H1 (cell line): ENCODE data around the gene TMEM108. TPM values are rescaled to one million over a fixed set of nuclear protein-coding genes. Genes with fewer than 3 reads are reported as not detected.

Experiments used
- CTCF ChIA-PET: fragments of 300-600 bp; sonication (Branson Sonifier 250); formaldehyde crosslinking; loops from one replicate; lab custom pipeline; 2021; ENCODE audit not compliant: partially characterized antibody; lab: Charles Lee
- POLR2A ChIA-PET: fragments of 300-600 bp; sonication (Branson Sonifier 250); formaldehyde crosslinking; loops from one replicate; lab custom pipeline; 2021; ENCODE audit warnings: inconsistent platforms; ENCODE audit not compliant: partially characterized antibody; lab: Charles Lee
- DNase-seq, 2 experiments: peaks; one replicate each; pipeline versions ENCODE4 v3.0.0 to v3.0.0-alpha.2; 2010 to 2022; ENCODE audit warnings: low spot score in 2 of 2, low read depth in 1 of 2, mixed read lengths in 1 of 2
- FAIRE-seq: peaks from 2 replicates; lab custom pipeline; 2011; peaks lifted over from hg19 to GRCh38; lab: Jason Lieb, UNC
- H2AFZ ChIP-seq: 2 replicates; pipeline ENCODE4 v1.8.1; 2012; ENCODE audit warnings: low read length, inconsistent platforms
- H2AK5ac ChIP-seq: 2 replicates; pipeline ENCODE4 v1.6.1; 2013; ENCODE audit warnings: low read depth, low read length
- H2BK120ac ChIP-seq: replicated peaks from 2 replicates; pipeline ENCODE3; 2013; ENCODE audit warnings: low read depth, low read length, inconsistent platforms
- H2BK12ac ChIP-seq: 2 replicates; pipeline ENCODE4 v1.6.1; 2013; ENCODE audit warnings: low read depth, low read length
- H2BK15ac ChIP-seq: 2 replicates; pipeline ENCODE4 v1.6.1; 2013; ENCODE audit warnings: low read length
- H2BK20ac ChIP-seq: 2 replicates; pipeline ENCODE4 v1.6.1; 2013; ENCODE audit warnings: low read length
- H2BK5ac ChIP-seq: 2 replicates; pipeline ENCODE4 v1.6.1; 2013; ENCODE audit warnings: low read depth, low read length
- H3K14ac ChIP-seq: 2 replicates; pipeline ENCODE4 v1.6.1; 2013; ENCODE audit warnings: inconsistent platforms; ENCODE audit not compliant: insufficient read length
- H3K18ac ChIP-seq: 2 replicates; pipeline ENCODE4 v1.6.1; 2013; ENCODE audit warnings: low read length; ENCODE audit errors: extremely low read depth
- H3K23ac ChIP-seq: 2 replicates; pipeline ENCODE4 v1.6.1; 2013; ENCODE audit warnings: inconsistent platforms; ENCODE audit not compliant: insufficient read length
- H3K23me2 ChIP-seq: 2 replicates; pipeline ENCODE4 v1.6.1; 2013; ENCODE audit warnings: low read depth, low read length
- H3K27ac ChIP-seq: 2 replicates; pipeline ENCODE4 v1.6.1; 2011; ENCODE audit warnings: low read depth, low read length, inconsistent platforms
- H3K27me3 ChIP-seq, 4 experiments: replicated peaks in 1 of 4; 1 replicate in 1 of 4; 2 replicates in 3 of 4; pipeline versions ENCODE4 v1.6.1 to v1.8.1; 2011 to 2013; ENCODE audit warnings: low read length in 3 of 4, mild to moderate bottlenecking in 3 of 4, inconsistent platforms in 2 of 4, mixed read lengths in 2 of 4, moderate library complexity in 1 of 4; ENCODE audit not compliant: control insufficient read depth in 3 of 4, insufficient read depth in 3 of 4; ENCODE audit errors: extremely low read depth in 1 of 4
- H3K36me3 ChIP-seq, 4 experiments: 2 replicates each; pipeline versions ENCODE4 v1.6.1 to v1.8.1; 2011 to 2013; ENCODE audit warnings: mild to moderate bottlenecking in 4 of 4, low read length in 3 of 4, moderate library complexity in 2 of 4, control low read depth in 1 of 4, inconsistent platforms in 1 of 4; ENCODE audit not compliant: insufficient read depth in 4 of 4, control insufficient read depth in 2 of 4
- H3K4ac ChIP-seq: replicated peaks from 2 replicates; pipeline ENCODE3; 2013; ENCODE audit warnings: low read length, low read depth, mixed read lengths, inconsistent platforms; ENCODE audit not compliant: insufficient read length
- H3K4me1 ChIP-seq, 4 experiments: replicated peaks in 1 of 4; 1 replicate in 1 of 4; 2 replicates in 3 of 4; pipeline versions ENCODE4 v1.6.1 to v1.8.1; 2011 to 2013; ENCODE audit warnings: low read length in 3 of 4, inconsistent platforms in 2 of 4, mixed read lengths in 1 of 4; ENCODE audit not compliant: insufficient read depth in 4 of 4, control insufficient read depth in 3 of 4
- H3K4me2 ChIP-seq, 2 experiments: 2 replicates each; pipeline versions ENCODE4 v1.6.1 to v1.8.1; 2011 to 2013; ENCODE audit warnings: low read depth in 2 of 2, low read length in 2 of 2, control low read depth in 1 of 2, inconsistent platforms in 1 of 2, mild to moderate bottlenecking in 1 of 2; ENCODE audit not compliant: insufficient read depth in 1 of 2
- H3K4me3 ChIP-seq, 4 experiments: fragments of 200-600, 300-600 bp in 1 of 4; sonication (generic), shearing (Covaris generic), sonication (Bioruptor Twin) in 1 of 4; 2 replicates each; pipeline versions ENCODE4 v1.5.1 to v1.8.1; 2011 to 2016; ENCODE audit warnings: low read length in 4 of 4, low read depth in 3 of 4, control low read depth in 2 of 4, inconsistent platforms in 2 of 4, mild to moderate bottlenecking in 2 of 4, mixed read lengths in 1 of 4, moderate library complexity in 1 of 4; ENCODE audit not compliant: insufficient read depth in 2 of 4; ENCODE audit errors: extremely low read depth in 1 of 4
- H3K56ac ChIP-seq: replicated peaks from 2 replicates; pipeline ENCODE3; 2013; ENCODE audit warnings: low read depth, mild to moderate bottlenecking, mixed read lengths, low read length, inconsistent platforms; ENCODE audit not compliant: insufficient read length
- H3K79me1 ChIP-seq: 2 replicates; pipeline ENCODE4 v1.6.1; 2013; ENCODE audit warnings: low read depth, low read length, control low read depth
- H3K79me2 ChIP-seq, 2 experiments: 2 replicates each; pipeline versions ENCODE4 v1.6.1 to v1.8.1; 2012 to 2013; ENCODE audit warnings: low read length in 2 of 2, mild to moderate bottlenecking in 2 of 2, inconsistent platforms in 1 of 2; ENCODE audit not compliant: insufficient read depth in 2 of 2, control insufficient read depth in 1 of 2
- H3K9ac ChIP-seq, 4 experiments: replicated peaks in 1 of 4; 1 replicate in 1 of 4; 2 replicates in 3 of 4; pipeline versions ENCODE4 v1.6.1 to v1.8.1; 2011 to 2013; ENCODE audit warnings: low read depth in 3 of 4, low read length in 3 of 4, control low read depth in 2 of 4, mild to moderate bottlenecking in 2 of 4, moderate library complexity in 2 of 4, inconsistent platforms in 1 of 4; ENCODE audit errors: extremely low read depth in 1 of 4
- H3K9me3 ChIP-seq, 2 experiments: 2 replicates each; pipeline versions ENCODE4 v1.6.1 to v1.8.1; 2012 to 2013; ENCODE audit warnings: mild to moderate bottlenecking in 2 of 2, moderate library complexity in 2 of 2, control low read depth in 1 of 2, inconsistent platforms in 1 of 2, low read depth in 1 of 2, low read length in 1 of 2, mixed read lengths in 1 of 2; ENCODE audit not compliant: insufficient read depth in 2 of 2
- H4K20me1 ChIP-seq, 2 experiments: replicated peaks in 1 of 2; 2 replicates each; pipeline versions ENCODE3 to v1.8.1; 2011 to 2013; ENCODE audit warnings: inconsistent platforms in 2 of 2, low read length in 2 of 2, mild to moderate bottlenecking in 1 of 2; ENCODE audit not compliant: insufficient read depth in 2 of 2, control insufficient read depth in 1 of 2
- H4K5ac ChIP-seq: 2 replicates; pipeline ENCODE4 v1.6.1; 2013; ENCODE audit warnings: low read length, low read depth, mixed read lengths, inconsistent platforms; ENCODE audit not compliant: insufficient read length
- H4K8ac ChIP-seq: 2 replicates; pipeline ENCODE4 v1.8.0; 2013; ENCODE audit warnings: mild to moderate bottlenecking, moderate library complexity, low read length, inconsistent platforms; ENCODE audit not compliant: insufficient read depth; ENCODE audit errors: extremely low read depth
- H4K91ac ChIP-seq: replicated peaks from 2 replicates; pipeline ENCODE3; 2013; ENCODE audit warnings: low read length, mixed read lengths, inconsistent platforms; ENCODE audit not compliant: insufficient read length
- EGR1 ChIP-seq: IDR thresholded peaks from 2 replicates; pipeline ENCODE4 v1.6.1; 2011; ENCODE audit warnings: low read depth, low read length, borderline replicate concordance
- EP300 ChIP-seq, 2 experiments: IDR thresholded peaks; 1 replicate in 1 of 2; 2 replicates in 1 of 2; pipeline ENCODE4 v1.6.1; 2011 to 2012; ENCODE audit warnings: low read depth in 2 of 2, low read length in 2 of 2, mild to moderate bottlenecking in 2 of 2, borderline replicate concordance in 1 of 2, inconsistent platforms in 1 of 2, moderate library complexity in 1 of 2
- GTF2F1 ChIP-seq: IDR thresholded peaks from 2 replicates; pipeline ENCODE4 v1.6.1; 2012; ENCODE audit warnings: low read depth, low read length, improper control_type of control experiment, borderline replicate concordance
- JUN ChIP-seq: IDR thresholded peaks from 2 replicates; pipeline ENCODE4 v1.6.1; 2011; ENCODE audit warnings: low read depth, mild to moderate bottlenecking, improper control_type of control experiment, low read length
- JUND ChIP-seq: IDR thresholded peaks from 2 replicates; pipeline ENCODE4 v1.6.1; 2011; ENCODE audit warnings: mild to moderate bottlenecking, improper control_type of control experiment, low read length
- RBBP5 ChIP-seq: IDR thresholded peaks from 2 replicates; pipeline ENCODE4 v1.7.1; 2012; ENCODE audit warnings: low read depth, mild to moderate bottlenecking, inconsistent platforms, low read length, moderate library complexity, borderline replicate concordance
- RNF2 ChIP-seq: fragments of 200-900, 300-1000 bp; sonication (generic); IDR thresholded peaks from 2 replicates; pipeline ENCODE4 v1.7.1; 2016; ENCODE audit warnings: borderline replicate concordance, low read depth, mild to moderate bottlenecking, antibody characterized with exemption, low read length; ENCODE audit not compliant: poor library complexity, severe bottlenecking; ENCODE audit errors: missing control alignments
- RXRA ChIP-seq: IDR thresholded peaks from 2 replicates; pipeline ENCODE4 v1.6.1; 2011; ENCODE audit warnings: low read depth, mild to moderate bottlenecking, low read length, moderate library complexity; ENCODE audit not compliant: insufficient read depth
- TBP ChIP-seq: IDR thresholded peaks from 2 replicates; pipeline ENCODE4 v1.6.1; 2011; ENCODE audit warnings: low read depth, low read length, improper control_type of control experiment
- TEAD4 ChIP-seq: IDR thresholded peaks from 2 replicates; pipeline ENCODE4 v1.6.1; 2012; ENCODE audit warnings: low read depth, low read length, inconsistent platforms, mixed read lengths
- USF2 ChIP-seq: IDR thresholded peaks from 2 replicates; pipeline ENCODE4 v1.6.1; 2011; ENCODE audit warnings: low read length, improper control_type of control experiment
- ZNF274 ChIP-seq: IDR thresholded peaks from 2 replicates; pipeline ENCODE4 v1.7.0; 2012; ENCODE audit warnings: low read length, borderline replicate concordance; ENCODE audit errors: extremely low read depth
- WGBS, 2 experiments: shearing (Covaris generic) in 1 of 2; methylation state at CpG; one replicate each; pipeline versions ENCODE4 v1.1.6 to v1.1.7; 2013 to 2015; ENCODE audit warnings: low lambda C conversion rate in 2 of 2, mixed read lengths in 2 of 2, inconsistent platforms in 1 of 2, low coverage in 1 of 2, missing lambda C conversion rate in 1 of 2; ENCODE audit not compliant: insufficient replicate concordance in 2 of 2, insufficient coverage in 1 of 2, insufficient read length in 1 of 2; ENCODE audit errors: extremely low coverage in 1 of 2, missing lambda C conversion rate in 1 of 2; 5-methylcytosine and 5-hydroxymethylcytosine counted together
- polyA plus RNA-seq, 7 experiments: library from polyadenylated mRNA; depleted of rRNA in 3 of 7; stranded (reverse) in 5 of 7; unstranded in 2 of 7; fragments of >200 nt in 5 of 7; fragments of 200-250 nt in 2 of 7; gene quantifications; 1 replicate in 5 of 7; 2 replicates in 1 of 7; 4 replicates in 1 of 7; pipeline versions ENCODE4 v1.2.1 to v1.2.3, GENCODE V29; 2011 to 2013; ENCODE audit warnings: missing spikeins in 2 of 7, mixed read lengths in 2 of 7
- total RNA-seq: library from RNA; stranded (reverse); fragmentation: NEBNext Ultra II Directional; extraction: Animal tissue kit (Norgen Biotek cat#: 25700); gene quantifications from 2 replicates; pipeline ENCODE4 v1.2.1, GENCODE V29; 2021

TMEM108 gene
- total and polyA plus RNA-seq, 2 of the 8 experiments (the other 6 are each of a cell fraction or from before 2014, with no cell fraction given), result 14.3 to 16.2 TPM

GRCh38 chr3:133383175-133383574 is 345.0 kb downstream of the TMEM108 start:
- H3K4me2 ChIP-seq, result no peak overlapping the region
- no peak overlapping the region for H3K27ac ChIP-seq
- FAIRE-seq (no peak), DNase-seq (no peak)
- no peak overlapping the region for H3K56ac ChIP-seq
- no peak overlapping the region for H2BK20ac ChIP-seq
- no peak overlapping the region for H2BK5ac ChIP-seq
- H2BK120ac ChIP-seq, result no peak overlapping the region
- H3K79me2 ChIP-seq, result no peaks in the 10 kb centered on the region
- no peak overlapping the region for H2AFZ ChIP-seq
- POLR2A ChIA-PET, result interaction anchor here (0.6 to 1.1 kb wide), 2 partner anchors 8 to 342 kb away, joined by 3 to 5 read pairs; no protein-coding TSS in a partner anchor
- no peaks in the 10 kb centered on the region for H3K27me3 ChIP-seq
- no peak overlapping the region for H3K14ac ChIP-seq
- no peaks in the 10 kb centered on the region for H3K9me3 ChIP-seq
- no peak overlapping the region for H3K18ac ChIP-seq
- no peak overlapping the region for H3K4ac ChIP-seq
- H3K36me3 ChIP-seq, result no peaks in the 10 kb centered on the region
- H2BK15ac ChIP-seq, result no peak overlapping the region
- WGBS, 2 experiments, result 87% methylated on average over 3 of the region's 3 CpGs; no CpG with 5 or more reads in 1 of the 2 experiments
- no peak overlapping the region for H2BK12ac ChIP-seq
- no peak overlapping the region for H2AK5ac ChIP-seq
- H4K91ac ChIP-seq, result no peak overlapping the region
- no peaks in the 10 kb centered on the region for H3K23me2 ChIP-seq
- no peak overlapping the region for H4K8ac ChIP-seq
- no peaks in the 10 kb centered on the region for H3K79me1 ChIP-seq
- H3K4me3 ChIP-seq, result no peak overlapping the region
- H4K5ac ChIP-seq, result no peak overlapping the region
- no peak overlapping the region for H3K9ac ChIP-seq
- peaks cover 0 to 1% of the 10 kb centered on the region in 2 experiments for H4K20me1 ChIP-seq
- CTCF ChIA-PET, result interaction anchor here (0.7 to 15.8 kb wide), 25 partner anchors 10 to 657 kb away, joined by 3 to 189 read pairs (median 4); no protein-coding TSS in a partner anchor
- H3K4me1 ChIP-seq, result no peaks in the 10 kb centered on the region; a peak in 1 of 7 replicates
- no peak overlapping the region for H3K23ac ChIP-seq
- no peak for TF ChIP-seq USF2
- TF ChIP-seq JUND, result no peak
- TF ChIP-seq RXRA, result no peak
- TF ChIP-seq TEAD4, result no peak
- TF ChIP-seq GTF2F1, result no peak
- TF ChIP-seq EGR1, result no peak
- no peak for TF ChIP-seq JUN
- TF ChIP-seq EP300 (IDR thresholded peaks at IDR 0.05; ENCODE audit: borderline replicate concordance in 1 of 2, low read depth in 2 of 2, low read length in 2 of 2), result no peak
- TF ChIP-seq ZNF274, result no peak
- no peak for TF ChIP-seq TBP
- no peak for TF ChIP-seq RBBP5
- no peak for TF ChIP-seq RNF2
